PFSK-1 (cell line): ENCODE measurements around the gene PURB.

Experiments used
- FOXP2 ChIP-seq: optimal IDR thresholded peaks from 2 replicates; pipeline ENCODE3; 2011; ENCODE audit warnings: borderline replicate concordance, control low read depth, inconsistent platforms; ENCODE audit not compliant: insufficient read depth; ENCODE audit errors: extremely low read length, extremely low read depth
- POLR2AphosphoS5 ChIP-seq: IDR thresholded peaks from 2 replicates; pipeline ENCODE4 v1.6.1; 2012; ENCODE audit warnings: low read depth, mild to moderate bottlenecking, control low read depth, low read length, moderate library complexity
- SIN3A ChIP-seq: IDR thresholded peaks from 2 replicates; pipeline ENCODE4 v1.6.1; 2012; ENCODE audit warnings: mild to moderate bottlenecking, low read length, moderate library complexity, borderline replicate concordance; ENCODE audit not compliant: insufficient read depth
- TAF1 ChIP-seq: IDR thresholded peaks from 2 replicates; pipeline ENCODE4 v1.6.1; 2012; ENCODE audit warnings: low read length, control low read depth, borderline replicate concordance; ENCODE audit not compliant: insufficient read depth
- TF ChIP-seq, protein P1 (sequence below), 2 experiments: IDR thresholded peaks; 2 replicates each; pipeline versions ENCODE4 v1.6.1 to v1.8.0; 2011 to 2012; ENCODE audit warnings: low read depth in 2 of 2, low read length in 2 of 2, control low read depth in 1 of 2, inconsistent platforms in 1 of 2, mild to moderate bottlenecking in 1 of 2, moderate library complexity in 1 of 2; ENCODE audit not compliant: insufficient read depth in 1 of 2

The PURB gene

DNA sequence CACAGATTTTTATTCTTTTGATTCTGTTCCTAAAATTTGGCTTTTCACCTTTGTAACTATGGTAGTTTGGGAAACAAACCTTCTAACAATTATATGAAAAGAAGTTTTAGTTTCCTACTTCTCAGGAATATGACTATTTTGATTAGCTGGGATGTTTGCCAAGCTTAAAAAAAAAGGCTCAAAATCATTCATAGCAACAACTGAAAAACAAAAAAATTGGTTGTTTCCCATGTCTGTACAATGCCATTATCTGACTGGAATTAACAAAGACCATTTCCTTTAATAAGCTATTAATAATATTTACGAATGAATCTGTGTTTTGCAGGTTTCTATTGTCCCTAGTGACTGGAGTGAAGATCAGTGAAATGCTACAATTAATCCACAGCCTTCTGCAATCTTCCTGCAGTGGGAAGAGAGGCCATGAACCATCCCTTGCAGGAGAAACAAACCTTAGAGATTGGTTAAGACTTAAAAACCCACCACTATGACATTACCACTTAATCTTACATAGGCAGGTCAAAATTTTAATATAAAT lies 4.2 kb downstream of the PURB start:
- TF ChIP-seq TAF1: no peak
- no peak for TF ChIP-seq SIN3A
- TF ChIP-seq, protein P1, sequence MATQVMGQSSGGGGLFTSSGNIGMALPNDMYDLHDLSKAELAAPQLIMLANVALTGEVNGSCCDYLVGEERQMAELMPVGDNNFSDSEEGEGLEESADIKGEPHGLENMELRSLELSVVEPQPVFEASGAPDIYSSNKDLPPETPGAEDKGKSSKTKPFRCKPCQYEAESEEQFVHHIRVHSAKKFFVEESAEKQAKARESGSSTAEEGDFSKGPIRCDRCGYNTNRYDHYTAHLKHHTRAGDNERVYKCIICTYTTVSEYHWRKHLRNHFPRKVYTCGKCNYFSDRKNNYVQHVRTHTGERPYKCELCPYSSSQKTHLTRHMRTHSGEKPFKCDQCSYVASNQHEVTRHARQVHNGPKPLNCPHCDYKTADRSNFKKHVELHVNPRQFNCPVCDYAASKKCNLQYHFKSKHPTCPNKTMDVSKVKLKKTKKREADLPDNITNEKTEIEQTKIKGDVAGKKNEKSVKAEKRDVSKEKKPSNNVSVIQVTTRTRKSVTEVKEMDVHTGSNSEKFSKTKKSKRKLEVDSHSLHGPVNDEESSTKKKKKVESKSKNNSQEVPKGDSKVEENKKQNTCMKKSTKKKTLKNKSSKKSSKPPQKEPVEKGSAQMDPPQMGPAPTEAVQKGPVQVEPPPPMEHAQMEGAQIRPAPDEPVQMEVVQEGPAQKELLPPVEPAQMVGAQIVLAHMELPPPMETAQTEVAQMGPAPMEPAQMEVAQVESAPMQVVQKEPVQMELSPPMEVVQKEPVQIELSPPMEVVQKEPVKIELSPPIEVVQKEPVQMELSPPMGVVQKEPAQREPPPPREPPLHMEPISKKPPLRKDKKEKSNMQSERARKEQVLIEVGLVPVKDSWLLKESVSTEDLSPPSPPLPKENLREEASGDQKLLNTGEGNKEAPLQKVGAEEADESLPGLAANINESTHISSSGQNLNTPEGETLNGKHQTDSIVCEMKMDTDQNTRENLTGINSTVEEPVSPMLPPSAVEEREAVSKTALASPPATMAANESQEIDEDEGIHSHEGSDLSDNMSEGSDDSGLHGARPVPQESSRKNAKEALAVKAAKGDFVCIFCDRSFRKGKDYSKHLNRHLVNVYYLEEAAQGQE (IDR thresholded peaks at IDR 0.05; ENCODE audit: insufficient read depth in 1 of 2, low read depth in 2 of 2, low read length in 2 of 2): no peak
- TF ChIP-seq POLR2AphosphoS5: no peak
- no peak for TF ChIP-seq FOXP2

DNA sequence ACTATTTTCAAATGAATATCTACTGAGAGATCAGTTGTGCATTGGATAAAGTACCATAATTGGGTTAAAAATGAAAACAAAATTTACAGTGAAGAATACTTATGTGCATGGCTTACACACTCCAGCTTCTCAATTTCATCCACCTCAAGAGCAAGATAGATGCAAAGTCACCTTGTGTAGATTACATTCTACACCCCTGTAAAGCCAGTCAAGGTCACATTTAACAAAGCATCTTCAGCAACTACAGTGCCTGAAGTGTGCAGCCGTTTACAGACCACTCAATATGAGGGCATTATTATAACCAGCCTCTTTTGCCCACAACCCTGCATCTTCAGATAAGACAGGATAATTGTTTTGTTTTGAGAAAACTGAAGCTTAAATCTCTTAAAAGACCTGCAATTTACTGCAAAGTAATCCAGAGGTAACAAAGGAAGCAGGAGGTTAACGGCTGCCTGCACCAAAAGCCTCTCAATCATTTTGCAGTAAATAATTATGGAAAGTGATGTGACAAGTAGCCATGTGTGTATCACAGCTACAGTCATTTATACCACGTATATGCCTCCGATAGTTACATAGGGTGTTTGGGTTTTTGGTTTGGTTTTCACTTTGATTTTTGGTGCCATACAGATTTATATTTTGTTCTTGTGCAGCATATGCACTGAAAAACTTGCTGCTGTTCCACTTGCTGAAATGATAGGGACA lies 4.9 kb downstream of the PURB start:
- TF ChIP-seq POLR2AphosphoS5: no peak
- no peak for TF ChIP-seq SIN3A
- no peak for TF ChIP-seq FOXP2
- TF ChIP-seq TAF1: no peak
- TF ChIP-seq, protein P1 (IDR thresholded peaks at IDR 0.05; ENCODE audit: insufficient read depth in 1 of 2, low read depth in 2 of 2, low read length in 2 of 2): no peak

DNA sequence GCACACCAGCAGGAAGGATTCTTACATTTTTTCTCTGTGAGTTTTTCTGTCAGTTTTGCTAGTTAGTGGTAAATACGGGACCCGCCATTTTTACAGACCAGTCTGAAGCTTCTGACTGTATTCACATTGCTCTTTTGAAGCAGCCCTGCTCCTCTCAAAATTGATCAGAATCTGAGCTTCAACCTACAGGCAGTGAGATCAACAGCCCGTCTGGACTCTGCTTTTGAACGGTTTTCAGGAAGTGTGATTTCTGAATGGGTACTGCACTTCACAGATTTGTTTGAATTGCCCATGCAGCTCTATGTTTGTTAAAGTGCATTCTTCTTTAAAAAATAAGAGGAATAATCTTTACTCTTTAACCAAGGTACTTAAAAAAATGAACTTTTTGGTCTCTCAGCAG lies 8.9 kb downstream of the PURB start:
- TF ChIP-seq TAF1 (no peak), POLR2AphosphoS5 (no peak), SIN3A (no peak)
- TF ChIP-seq, protein P1 (IDR thresholded peaks at IDR 0.05; ENCODE audit: insufficient read depth in 1 of 2, low read depth in 2 of 2, low read length in 2 of 2): no peak

DNA sequence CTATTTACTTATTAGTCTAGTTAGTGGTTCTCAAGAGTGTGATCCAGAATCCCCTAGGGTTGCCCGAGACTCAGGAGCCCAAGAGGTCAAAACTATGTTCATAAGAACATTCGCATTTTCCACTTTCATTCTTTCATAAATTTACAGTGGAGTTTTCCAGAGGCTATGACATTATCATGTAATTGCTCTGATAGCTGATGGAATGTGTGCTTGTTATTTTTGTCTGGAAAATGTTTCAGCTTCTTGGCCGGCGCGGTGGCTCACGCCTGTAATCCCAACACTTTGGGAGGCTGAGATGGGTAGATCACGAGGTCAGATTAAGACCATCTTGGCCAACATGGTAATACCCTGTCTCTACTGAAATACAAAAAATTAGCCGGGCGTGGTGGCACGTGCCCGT lies 10.1 kb downstream of the PURB start:
- no peak for TF ChIP-seq FOXP2
- no peak for TF ChIP-seq TAF1
- no peak for TF ChIP-seq SIN3A
- TF ChIP-seq, protein P1 (IDR thresholded peaks at IDR 0.05; ENCODE audit: insufficient read depth in 1 of 2, low read depth in 2 of 2, low read length in 2 of 2): no peak
- no peak for TF ChIP-seq POLR2AphosphoS5

DNA sequence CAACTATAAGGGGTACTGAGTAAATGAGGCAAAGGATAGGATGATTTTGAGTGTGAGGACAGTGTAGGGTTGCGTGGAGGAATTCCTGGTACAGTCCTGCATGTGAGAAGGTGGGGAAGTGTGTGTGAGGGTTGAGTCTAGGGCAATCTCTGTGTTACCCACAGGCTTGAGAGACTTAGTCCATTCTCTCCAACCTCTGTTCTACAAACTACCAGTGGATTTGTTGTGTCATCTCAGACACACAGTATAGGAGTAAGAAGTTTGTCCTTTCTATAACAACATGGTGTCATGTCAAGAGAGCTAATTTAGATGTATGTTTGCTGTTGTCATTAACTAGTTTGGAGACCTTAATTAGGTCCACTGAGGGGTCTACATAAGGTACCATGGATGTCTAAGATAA lies 12.5 kb downstream of the PURB start:
- TF ChIP-seq FOXP2 (no peak), SIN3A (no peak), TAF1 (no peak), POLR2AphosphoS5 (no peak)
